GM12878 (cell line): Measurements from ENCODE around the gene CCR3. TPM values are rescaled to one million over a fixed set of nuclear protein-coding genes. Genes with fewer than 3 reads are reported as not detected.

Source experiments
- ATAC-seq: fragments of 200-7000 bp; cut with Tn5 transposase; 3 replicates; pipeline ENCODE4 v1.9.1; 2020; ENCODE audit warnings: mild to moderate bottlenecking, moderate library complexity
- BruUV-seq: library from RNA; stranded (reverse); fragments of 400-500 nt; replicated peaks from 2 replicates; lab custom pipeline; 2021; lab: Mats Ljungman, UMichigan
- CTCF ChIA-PET: fragments of 300-600 bp; sonication (Branson Sonifier 250); formaldehyde crosslinking; extraction: SDS; loops from one replicate; lab custom pipeline; 2021; ENCODE audit warnings: inconsistent platforms; lab: Yijun Ruan, JAX
- POLR2A ChIA-PET: fragments of 350-600 bp; formaldehyde crosslinking; extraction: SDS; loops from one replicate; lab custom pipeline; 2021; ENCODE audit warnings: inconsistent platforms; lab: Charles Lee
- RAD21 ChIA-PET: fragments of 300-600 bp; sonication (Branson Sonifier 250); formaldehyde crosslinking; loops from one replicate; lab custom pipeline; 2023; ENCODE audit warnings: antibody characterized with exemption; ENCODE audit not compliant: unreplicated experiment; lab: Charles Lee
- SMC1A ChIA-PET: fragments of 300-600 bp; sonication (Branson Sonifier 250); formaldehyde crosslinking; loops from one replicate; lab custom pipeline; 2023; ENCODE audit not compliant: unreplicated experiment, uncharacterized antibody; lab: Charles Lee
- DNase-seq: peaks from one replicate; pipeline ENCODE4 v3.0.0-alpha.2; 2011; ENCODE audit warnings: low read depth, low spot score
- FAIRE-seq: peaks from 3 replicates; lab custom pipeline; 2011; peaks lifted over from hg19 to GRCh38; lab: Jason Lieb, UNC
- H2AFZ ChIP-seq: 2 replicates; pipeline ENCODE4 v1.6.0; 2011; ENCODE audit warnings: low read depth, low read length, control low read depth; ENCODE audit not compliant: control insufficient read depth
- H3K27ac ChIP-seq: 2 replicates; pipeline ENCODE4 v1.5.1; 2011; ENCODE audit warnings: control low read depth; ENCODE audit not compliant: control insufficient read depth, insufficient read depth
- H3K27me3 ChIP-seq, 2 experiments: replicated peaks in 1 of 2; 2 replicates each; pipeline versions ENCODE4 v1.6.0 to v1.6.1; 2011; ENCODE audit warnings: low read length in 1 of 2; ENCODE audit not compliant: control insufficient read depth in 2 of 2, insufficient read depth in 2 of 2
- H3K36me3 ChIP-seq, 2 experiments: 2 replicates each; pipeline ENCODE4 v1.5.1; 2011; ENCODE audit warnings: low read length in 1 of 2; ENCODE audit not compliant: control insufficient read depth in 2 of 2, insufficient read depth in 2 of 2
- H3K4me1 ChIP-seq: 2 replicates; pipeline ENCODE4 v1.6.1; 2011; ENCODE audit warnings: mild to moderate bottlenecking, low read length, moderate library complexity, mixed read lengths; ENCODE audit not compliant: control insufficient read depth, insufficient read depth
- H3K4me2 ChIP-seq: 2 replicates; pipeline ENCODE4 v1.6.0; 2011; ENCODE audit warnings: control low read depth; ENCODE audit not compliant: control insufficient read depth, insufficient read depth
- H3K4me3 ChIP-seq: fragments of 200-600 bp; sonication (generic); 2 replicates; pipeline ENCODE4 v1.5.1; 2016
- H3K79me2 ChIP-seq: 2 replicates; pipeline ENCODE4 v1.6.0; 2011; ENCODE audit warnings: low read length; ENCODE audit not compliant: control insufficient read depth, insufficient read depth
- H3K9ac ChIP-seq: 2 replicates; pipeline ENCODE4 v1.8.0; 2011; ENCODE audit warnings: low read length, control low read depth, mixed read lengths; ENCODE audit not compliant: control insufficient read depth, insufficient read depth
- H3K9me3 ChIP-seq: replicated peaks from 3 replicates; pipeline ENCODE4 v1.5.1; 2011; ENCODE audit warnings: mild to moderate bottlenecking, low read length; ENCODE audit not compliant: control insufficient read depth, insufficient read depth
- H4K20me1 ChIP-seq: 2 replicates; pipeline ENCODE4 v1.6.0; 2011; ENCODE audit not compliant: control insufficient read depth, insufficient read depth
- ATF3 ChIP-seq: IDR thresholded peaks from 2 replicates; pipeline ENCODE4 v1.6.1; 2011; ENCODE audit warnings: low read depth, mild to moderate bottlenecking, low read length, moderate library complexity, borderline replicate concordance; ENCODE audit errors: extremely low read depth
- DPF2 ChIP-seq: fragments of 450-650 bp; IDR thresholded peaks from 2 replicates; pipeline ENCODE4 v1.6.1; 2017; ENCODE audit warnings: mild to moderate bottlenecking
- E4F1 ChIP-seq: fragments of 450-650 bp; IDR thresholded peaks from 2 replicates; pipeline ENCODE4 v1.6.1; 2018; ENCODE audit warnings: borderline replicate concordance, mild to moderate bottlenecking; ENCODE audit not compliant: partially characterized antibody
- ESRRA ChIP-seq: IDR thresholded peaks from 2 replicates; pipeline ENCODE4 v1.6.1; 2012; ENCODE audit warnings: mild to moderate bottlenecking, low read length, improper control_type of control experiment
- FOS ChIP-seq: IDR thresholded peaks from 3 replicates; pipeline ENCODE4 v1.6.1; 2011; ENCODE audit warnings: borderline replicate concordance; ENCODE audit not compliant: insufficient read length; ENCODE audit errors: extremely low read depth
- HDGF ChIP-seq: fragments of 450-650 bp; IDR thresholded peaks from 2 replicates; pipeline ENCODE4 v1.6.1; 2016; ENCODE audit warnings: antibody characterized with exemption
- IKZF2 ChIP-seq, 2 experiments: fragments of 450-650 bp; IDR thresholded peaks; 2 replicates each; pipeline ENCODE4 v1.6.1; 2017; ENCODE audit warnings: mild to moderate bottlenecking in 2 of 2, moderate library complexity in 2 of 2
- MYC ChIP-seq: IDR thresholded peaks from 2 replicates; pipeline ENCODE4 v1.6.1; 2011; ENCODE audit warnings: mild to moderate bottlenecking, low read length, moderate library complexity, inconsistent platforms; ENCODE audit not compliant: insufficient read depth, insufficient replicate concordance, insufficient read length, severe bottlenecking
- NR2F1 ChIP-seq: fragments of 450-650 bp; conservative IDR thresholded peaks from 2 replicates; pipeline ENCODE4 v1.6.1; 2017; ENCODE audit warnings: mild to moderate bottlenecking
- POU2F2 ChIP-seq: IDR thresholded peaks from 3 replicates; pipeline ENCODE4 v1.6.1; 2011; ENCODE audit warnings: low read depth, mild to moderate bottlenecking, low read length, borderline replicate concordance
- PRDM15 ChIP-seq: fragments of 450-650 bp; formaldehyde crosslinking; IDR thresholded peaks from 2 replicates; pipeline ENCODE4 v1.4.0; 2020; ENCODE audit warnings: mild to moderate bottlenecking, moderate library complexity
- RELB ChIP-seq: fragments of 450-650 bp; IDR thresholded peaks from 2 replicates; pipeline ENCODE4 v1.6.1; 2017; ENCODE audit warnings: low read depth, mild to moderate bottlenecking, moderate library complexity
- SP1 ChIP-seq: IDR thresholded peaks from one replicate; pipeline ENCODE4 v1.6.1; 2011; ENCODE audit warnings: low read depth, low read length
- ZNF217 ChIP-seq: fragments of 450-650 bp; IDR thresholded peaks from 2 replicates; pipeline ENCODE4 v1.6.1; 2017; ENCODE audit warnings: antibody characterized with exemption, mild to moderate bottlenecking
- WGBS: methylation state at CpG from one replicate; pipeline ENCODE4 v1.1.6; 2016; ENCODE audit warnings: low lambda C conversion rate; ENCODE audit not compliant: insufficient replicate concordance, insufficient coverage; ENCODE audit errors: missing lambda C conversion rate; 5-methylcytosine and 5-hydroxymethylcytosine counted together
- in situ Hi-C: fragments of 300-500 bp; cut with MboI; formaldehyde crosslinking; loops from 9 replicates; pipeline ENCODE4 v1.14.3; 2018; ENCODE audit warnings: mixed read lengths
- intact Hi-C: fragments of 100-400 bp; cut with micrococcal nuclease; formaldehyde crosslinking; loops from one replicate; pipeline ENCODE4 v1.14.2; 2022; ENCODE audit not compliant: unreplicated experiment
- polyA plus RNA-seq, 11 experiments: library from polyadenylated mRNA; depleted of rRNA in 4 of 11; unstranded in 6 of 11; stranded (reverse) in 5 of 11; fragments of >200 nt; fragmentation: Nextera tagmentation in 4 of 11; fragmentation: Illumina TruSeq in 1 of 11; extraction: Ambion mirVana in 4 of 11; extraction: Trizol in 1 of 11; gene quantifications; 1 replicate in 1 of 11; 2 replicates in 10 of 11; pipeline versions ENCODE4 v1.2.1 to v1.2.3, GENCODE V29; 2011 to 2016; ENCODE audit warnings: inconsistent platforms in 2 of 11, missing spikeins in 2 of 11, low read depth in 1 of 11
- total RNA-seq, 4 experiments: library from RNA; depleted of rRNA in 3 of 4; stranded (reverse); fragments of >200 nt in 3 of 4; fragmentation: Illumina TruSeq in 1 of 4; extraction: Trizol in 1 of 4; gene quantifications; 2 replicates each; pipeline versions ENCODE4 v1.2.1 to v1.2.3, GENCODE V29; 2013 to 2021

CCR3 gene
- total and polyA plus RNA-seq, 10 of the 15 experiments (the other 5 are each of a cell fraction or from before 2014, with no cell fraction given): 0.13 to 0.78 (median 0.41) TPM; not detected in 1

- ATAC-seq (no peak), FAIRE-seq (no peak), DNase-seq (no peak)
- Histone ChIP-seq H3K4me2 (no peak overlapping the region), H3K4me1 (peaks cover 3% of the 10 kb centered on the region; the same call in 1 of the 2 replicates), H4K20me1 (no peaks in the 10 kb centered on the region), H3K9ac (no peak overlapping the region), H3K27ac (no peak overlapping the region), H3K27me3 (peaks cover 0 to 4% of the 10 kb centered on the region in 2 experiments; a peak in 2 of 4 replicates), H3K79me2 (no peaks in the 10 kb centered on the region), H2AFZ (no peak overlapping the region), H3K36me3 (no peaks in the 10 kb centered on the region), H3K4me3 (no peak overlapping the region), H3K9me3 (no peaks in the 10 kb centered on the region)
- WGBS: 50% methylated on average over 2 of the region's 2 CpGs
- intact Hi-C loops: no loop called here
- in situ Hi-C loops: no loop called here
- RAD21 ChIA-PET: interaction anchor here (0.8 kb wide), 1 partner anchor 126 kb away, joined by 3 read pairs; no protein-coding TSS in a partner anchor
- SMC1A ChIA-PET: interaction anchor here (0.6 to 1.6 kb wide), 9 partner anchors 9 to 397 kb away, joined by 3 to 4 read pairs (median 3); no protein-coding TSS in a partner anchor
- POLR2A ChIA-PET: interaction anchor here (1.0 kb wide), 1 partner anchor 79 kb away, joined by 3 read pairs; no protein-coding TSS in a partner anchor
- CTCF ChIA-PET: interaction anchor here (0.6 to 1.8 kb wide), 4 partner anchors 9 to 165 kb away, joined by 3 to 6 read pairs (median 4); partner anchors contain the start of gene CCR5
- no TSS peak for BruUV-seq
- TF ChIP-seq HDGF: no peak
- TF ChIP-seq POU2F2: no peak
- no peak for TF ChIP-seq ATF3
- TF ChIP-seq FOS: no peak
- no peak for TF ChIP-seq NR2F1
- no peak for TF ChIP-seq SP1
- TF ChIP-seq E4F1: no peak
- TF ChIP-seq ZNF217: no peak
- no peak for TF ChIP-seq MYC
- no peak for TF ChIP-seq PRDM15 (CRISPR knock-in tag)
- no peak for TF ChIP-seq DPF2
- TF ChIP-seq ESRRA: no peak
- TF ChIP-seq IKZF2 (IDR thresholded peaks at IDR 0.05): no peak
- TF ChIP-seq RELB: no peak
These were observed 1.3 kb downstream of the CCR3 start for GRCh38 chr3:46243560-46243959.
